ENCODE data around the gene PDIA4.

The PDIA4 gene, protein sequence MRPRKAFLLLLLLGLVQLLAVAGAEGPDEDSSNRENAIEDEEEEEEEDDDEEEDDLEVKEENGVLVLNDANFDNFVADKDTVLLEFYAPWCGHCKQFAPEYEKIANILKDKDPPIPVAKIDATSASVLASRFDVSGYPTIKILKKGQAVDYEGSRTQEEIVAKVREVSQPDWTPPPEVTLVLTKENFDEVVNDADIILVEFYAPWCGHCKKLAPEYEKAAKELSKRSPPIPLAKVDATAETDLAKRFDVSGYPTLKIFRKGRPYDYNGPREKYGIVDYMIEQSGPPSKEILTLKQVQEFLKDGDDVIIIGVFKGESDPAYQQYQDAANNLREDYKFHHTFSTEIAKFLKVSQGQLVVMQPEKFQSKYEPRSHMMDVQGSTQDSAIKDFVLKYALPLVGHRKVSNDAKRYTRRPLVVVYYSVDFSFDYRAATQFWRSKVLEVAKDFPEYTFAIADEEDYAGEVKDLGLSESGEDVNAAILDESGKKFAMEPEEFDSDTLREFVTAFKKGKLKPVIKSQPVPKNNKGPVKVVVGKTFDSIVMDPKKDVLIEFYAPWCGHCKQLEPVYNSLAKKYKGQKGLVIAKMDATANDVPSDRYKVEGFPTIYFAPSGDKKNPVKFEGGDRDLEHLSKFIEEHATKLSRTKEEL

DNA sequence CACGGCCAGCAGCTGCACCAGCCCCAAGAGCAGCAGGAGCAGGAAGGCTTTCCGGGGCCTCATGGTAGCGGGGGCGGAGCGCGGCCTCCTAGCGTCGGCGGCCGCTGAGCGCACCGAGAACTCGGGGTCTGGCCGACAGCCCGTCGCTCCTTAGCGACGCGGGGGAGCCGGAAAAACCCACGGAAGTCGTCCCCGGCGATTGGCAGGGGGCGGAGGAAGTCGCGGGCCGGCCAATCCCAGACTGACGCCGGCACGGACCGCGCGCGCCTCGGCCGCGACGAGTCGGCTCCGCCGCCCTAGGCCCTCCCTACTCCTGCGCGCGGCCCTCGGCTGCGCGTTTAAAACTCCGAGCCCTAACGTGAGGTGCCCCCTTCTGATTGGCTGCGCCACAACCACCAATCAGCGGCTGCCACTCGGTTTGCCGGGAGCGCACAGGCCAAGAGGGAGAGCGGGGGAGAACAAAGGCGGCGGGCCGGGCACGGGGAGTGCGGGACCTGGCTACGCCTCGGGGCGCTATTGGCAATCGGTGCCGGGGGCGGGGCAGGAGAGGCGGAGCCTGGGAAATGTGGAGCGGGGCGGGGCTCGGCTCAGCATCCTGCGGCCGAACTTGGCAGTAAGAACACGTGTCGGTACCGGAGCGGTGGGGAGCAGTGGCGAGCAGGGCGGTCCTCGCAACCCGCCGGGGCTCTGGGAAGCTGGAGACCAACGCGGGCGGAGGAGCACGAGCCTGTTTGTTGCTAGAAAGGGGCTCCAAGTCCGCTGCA lies at the start of gene PDIA4:
Gene PDIA4 (minus strand): TSS at position 160 of the 764 bp plus-strand sequence. CDS start 97 bp downstream, at position 63.
- H3K27me3 ChIP-seq (ENCODE audit: insufficient read depth, low read length) = no peaks in the 10 kb centered on the region
- peak within 1 kb of the TSS; percentile 87 for H3K4me2 ChIP-seq (ENCODE audit: low read length)
- no peaks in the 10 kb centered on the region for H3F3A ChIP-seq (ENCODE audit: insufficient read depth, low read length)
- H3K4me3 ChIP-seq (ENCODE audit: low read depth, low read length, poor library complexity, severe bottlenecking) = peak within 1 kb of the TSS; percentile 80
- peak within 1 kb of the TSS; percentile 57 for H3K27ac ChIP-seq (ENCODE audit: low read depth, low read length, poor library complexity, severe bottlenecking)
- H3K79me2 ChIP-seq (ENCODE audit: insufficient read depth, low read length) = peaks cover 39% of the 10 kb centered on the region
- H2AFZ ChIP-seq (ENCODE audit: low read length) = peak within 1 kb of the TSS; percentile 22; the same call in 1 of the 2 replicates
- TF ChIP-seq, protein P1, sequence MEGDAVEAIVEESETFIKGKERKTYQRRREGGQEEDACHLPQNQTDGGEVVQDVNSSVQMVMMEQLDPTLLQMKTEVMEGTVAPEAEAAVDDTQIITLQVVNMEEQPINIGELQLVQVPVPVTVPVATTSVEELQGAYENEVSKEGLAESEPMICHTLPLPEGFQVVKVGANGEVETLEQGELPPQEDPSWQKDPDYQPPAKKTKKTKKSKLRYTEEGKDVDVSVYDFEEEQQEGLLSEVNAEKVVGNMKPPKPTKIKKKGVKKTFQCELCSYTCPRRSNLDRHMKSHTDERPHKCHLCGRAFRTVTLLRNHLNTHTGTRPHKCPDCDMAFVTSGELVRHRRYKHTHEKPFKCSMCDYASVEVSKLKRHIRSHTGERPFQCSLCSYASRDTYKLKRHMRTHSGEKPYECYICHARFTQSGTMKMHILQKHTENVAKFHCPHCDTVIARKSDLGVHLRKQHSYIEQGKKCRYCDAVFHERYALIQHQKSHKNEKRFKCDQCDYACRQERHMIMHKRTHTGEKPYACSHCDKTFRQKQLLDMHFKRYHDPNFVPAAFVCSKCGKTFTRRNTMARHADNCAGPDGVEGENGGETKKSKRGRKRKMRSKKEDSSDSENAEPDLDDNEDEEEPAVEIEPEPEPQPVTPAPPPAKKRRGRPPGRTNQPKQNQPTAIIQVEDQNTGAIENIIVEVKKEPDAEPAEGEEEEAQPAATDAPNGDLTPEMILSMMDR (IDR thresholded peaks at IDR 0.05; ENCODE audit: low read length) = no peak; the same call in 1 of the 2 replicates
- TF ChIP-seq EZH2 (IDR thresholded peaks at IDR 0.05; ENCODE audit: borderline replicate concordance, low read length) = no peak
- peaks cover 14% of the 10 kb centered on the region for H3K36me3 ChIP-seq (ENCODE audit: insufficient read depth, low read length)
- H3K9me2 ChIP-seq (ENCODE audit: low read depth, low read length) = no peaks in the 10 kb centered on the region
- peaks cover 38% of the 10 kb centered on the region for H3K4me1 ChIP-seq (ENCODE audit: insufficient read depth, low read length, severe bottlenecking)
- H3K9ac ChIP-seq (ENCODE audit: low read length) = peak within 1 kb of the TSS; percentile 89
- no peaks in the 10 kb centered on the region for H3K9me3 ChIP-seq (ENCODE audit: low read length)
- H4K20me1 ChIP-seq (ENCODE audit: insufficient read depth, low read length) = no peaks in the 10 kb centered on the region

GRCh38 chr7:149077594-149077993 lies 49.3 kb upstream of the PDIA4 start:
- no peak overlapping the region for H3K9ac ChIP-seq (ENCODE audit: low read length)
- no peak overlapping the region for H3K4me3 ChIP-seq (ENCODE audit: low read depth, low read length, poor library complexity, severe bottlenecking)
- peaks cover 35% of the 10 kb centered on the region for H3K36me3 ChIP-seq (ENCODE audit: insufficient read depth, low read length)

DNA sequence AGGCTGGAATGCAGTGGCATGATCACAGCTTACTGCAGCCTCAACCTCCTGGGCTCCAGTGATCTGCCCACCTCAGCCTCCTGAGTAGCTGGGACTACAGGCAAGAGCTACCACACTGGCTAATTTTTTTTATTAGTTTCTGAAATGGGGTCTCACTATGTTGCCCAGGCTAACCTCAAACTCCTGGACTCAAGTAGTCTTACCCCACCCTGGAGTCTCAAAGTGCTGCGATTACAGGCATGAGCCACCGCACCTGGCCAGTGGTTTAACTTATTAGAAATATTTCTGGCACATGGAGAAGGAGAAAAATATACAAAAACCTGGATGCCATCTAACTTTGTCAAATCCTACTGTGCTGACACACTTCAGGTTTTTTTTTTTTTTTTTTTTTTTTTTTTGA lies 47.0 kb upstream of the PDIA4 start:
- H3F3A ChIP-seq (ENCODE audit: insufficient read depth, low read length) = no peaks in the 10 kb centered on the region
- H3K4me2 ChIP-seq (ENCODE audit: low read length) = no peak overlapping the region
- TF ChIP-seq EZH2 (IDR thresholded peaks at IDR 0.05; ENCODE audit: borderline replicate concordance, low read length) = no peak
- TF ChIP-seq, protein P1 (IDR thresholded peaks at IDR 0.05; ENCODE audit: low read length) = no peak
- no peaks in the 10 kb centered on the region for H3K4me1 ChIP-seq (ENCODE audit: insufficient read depth, low read length, severe bottlenecking)
- H3K27me3 ChIP-seq (ENCODE audit: insufficient read depth, low read length) = no peaks in the 10 kb centered on the region
- H2AFZ ChIP-seq (ENCODE audit: low read length) = no peak overlapping the region
- no peak overlapping the region for H3K27ac ChIP-seq (ENCODE audit: low read depth, low read length, poor library complexity, severe bottlenecking)
- H4K20me1 ChIP-seq (ENCODE audit: insufficient read depth, low read length) = no peaks in the 10 kb centered on the region
- H3K36me3 ChIP-seq (ENCODE audit: insufficient read depth, low read length) = peaks cover 53% of the 10 kb centered on the region
- no peak overlapping the region for H3K4me3 ChIP-seq (ENCODE audit: low read depth, low read length, poor library complexity, severe bottlenecking)
- no peak overlapping the region for H3K9ac ChIP-seq (ENCODE audit: low read length)
- H3K79me2 ChIP-seq (ENCODE audit: insufficient read depth, low read length) = no peaks in the 10 kb centered on the region
- no peaks in the 10 kb centered on the region for H3K9me2 ChIP-seq (ENCODE audit: low read depth, low read length)
- no peaks in the 10 kb centered on the region for H3K9me3 ChIP-seq (ENCODE audit: low read length)

More at GRCh38 chr7:149077594-149077993, 49.3 kb upstream of the PDIA4 start:
- TF ChIP-seq EZH2 (IDR thresholded peaks at IDR 0.05; ENCODE audit: borderline replicate concordance, low read length) = no peak
- TF ChIP-seq, protein P1 (IDR thresholded peaks at IDR 0.05; ENCODE audit: low read length) = no peak
- Histone ChIP-seq H3K27me3 (ENCODE audit: insufficient read depth, low read length) (no peaks in the 10 kb centered on the region), H3K79me2 (ENCODE audit: insufficient read depth, low read length) (no peaks in the 10 kb centered on the region), H3K9me2 (ENCODE audit: low read depth, low read length) (no peaks in the 10 kb centered on the region), H4K20me1 (ENCODE audit: insufficient read depth, low read length) (no peaks in the 10 kb centered on the region), H3F3A (ENCODE audit: insufficient read depth, low read length) (no peaks in the 10 kb centered on the region), H3K4me1 (ENCODE audit: insufficient read depth, low read length, severe bottlenecking) (no peaks in the 10 kb centered on the region), H3K27ac (ENCODE audit: low read depth, low read length, poor library complexity, severe bottlenecking) (no peak overlapping the region), H3K4me2 (ENCODE audit: low read length) (no peak overlapping the region), H2AFZ (ENCODE audit: low read length) (no peak overlapping the region), H3K9me3 (ENCODE audit: low read length) (no peaks in the 10 kb centered on the region)

Measured in OCI-LY1 (cell line).